BJ (cell line): ENCODE measurements around the gene C4orf54. TPM values are rescaled to one million over a fixed set of nuclear protein-coding genes. Genes with fewer than 3 reads are reported as not detected.

Experiments
- CTCF ChIA-PET: fragments of 350-600 bp; formaldehyde crosslinking; extraction: SDS; loops from one replicate; lab custom pipeline; 2021; ENCODE audit warnings: antibody characterized with exemption, inconsistent platforms; lab: Yijun Ruan, JAX
- POLR2A ChIA-PET: fragments of 300-600 bp; sonication (Branson Sonifier 250); formaldehyde crosslinking; extraction: SDS; loops from one replicate; lab custom pipeline; 2021; ENCODE audit warnings: antibody characterized with exemption; lab: Charles Lee
- DNase-seq: peaks from one replicate; pipeline ENCODE4 v3.0.0-alpha.2; 2011; ENCODE audit warnings: low read depth
- H3K27me3 ChIP-seq: 2 replicates; pipeline ENCODE4 v1.6.0; 2011; ENCODE audit warnings: low read length; ENCODE audit not compliant: control insufficient read depth, insufficient read depth
- H3K36me3 ChIP-seq: 2 replicates; pipeline ENCODE4 v1.5.1; 2011; ENCODE audit warnings: low read length; ENCODE audit not compliant: control insufficient read depth, insufficient read depth
- H3K4me3 ChIP-seq: 2 replicates; pipeline ENCODE4 v1.5.1; 2011; ENCODE audit warnings: low read depth, mild to moderate bottlenecking, control low read depth, low read length
- polyA plus RNA-seq: library from polyadenylated mRNA; depleted of rRNA; stranded (reverse); fragments of >200 nt; gene quantifications from 2 replicates; pipeline ENCODE4 v1.2.3, GENCODE V29; 2011
- TF ChIP-seq, protein P1 (sequence below): IDR thresholded peaks from 2 replicates; pipeline ENCODE4 v1.5.1; 2011; ENCODE audit warnings: low read depth, mild to moderate bottlenecking, control low read depth, inconsistent platforms, low read length, moderate library complexity; ENCODE audit not compliant: insufficient read depth

Gene C4orf54
- polyA plus RNA-seq, 1 experiment, result not detected

DNA sequence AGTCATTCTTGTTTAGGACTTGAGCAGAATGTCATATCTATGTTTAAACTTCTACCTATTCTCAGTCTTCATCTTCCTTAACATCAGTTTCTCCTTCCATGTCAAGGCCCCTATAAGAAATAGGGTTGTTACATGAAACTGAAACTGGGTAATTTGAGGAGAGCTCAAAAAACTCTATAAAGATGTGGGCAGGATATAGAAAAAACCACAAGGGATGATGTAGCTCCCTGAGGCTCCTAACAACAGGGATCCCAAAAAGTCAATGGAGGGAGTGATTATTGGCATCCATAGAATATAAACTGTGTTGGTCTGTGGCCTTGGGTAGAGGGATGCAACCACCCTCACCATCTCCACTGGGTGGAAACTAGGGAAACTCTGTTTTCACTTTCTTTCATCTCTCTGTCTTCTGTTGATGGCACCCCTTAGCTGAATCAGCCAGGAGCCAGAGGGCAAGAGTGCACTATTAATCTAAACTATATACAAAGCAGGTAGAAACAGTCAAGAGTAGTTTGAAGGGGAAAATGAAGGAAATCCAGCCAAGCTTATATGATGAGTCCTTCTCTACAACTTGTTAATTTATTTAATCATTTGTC is 27.6 kb downstream of the C4orf54 start:
- Histone ChIP-seq H3K36me3 (no peaks in the 10 kb centered on the region), H3K4me3 (no peak overlapping the region), H3K27me3 (no peaks in the 10 kb centered on the region; the same call in 1 of the 2 replicates)
- TF ChIP-seq, protein P1, sequence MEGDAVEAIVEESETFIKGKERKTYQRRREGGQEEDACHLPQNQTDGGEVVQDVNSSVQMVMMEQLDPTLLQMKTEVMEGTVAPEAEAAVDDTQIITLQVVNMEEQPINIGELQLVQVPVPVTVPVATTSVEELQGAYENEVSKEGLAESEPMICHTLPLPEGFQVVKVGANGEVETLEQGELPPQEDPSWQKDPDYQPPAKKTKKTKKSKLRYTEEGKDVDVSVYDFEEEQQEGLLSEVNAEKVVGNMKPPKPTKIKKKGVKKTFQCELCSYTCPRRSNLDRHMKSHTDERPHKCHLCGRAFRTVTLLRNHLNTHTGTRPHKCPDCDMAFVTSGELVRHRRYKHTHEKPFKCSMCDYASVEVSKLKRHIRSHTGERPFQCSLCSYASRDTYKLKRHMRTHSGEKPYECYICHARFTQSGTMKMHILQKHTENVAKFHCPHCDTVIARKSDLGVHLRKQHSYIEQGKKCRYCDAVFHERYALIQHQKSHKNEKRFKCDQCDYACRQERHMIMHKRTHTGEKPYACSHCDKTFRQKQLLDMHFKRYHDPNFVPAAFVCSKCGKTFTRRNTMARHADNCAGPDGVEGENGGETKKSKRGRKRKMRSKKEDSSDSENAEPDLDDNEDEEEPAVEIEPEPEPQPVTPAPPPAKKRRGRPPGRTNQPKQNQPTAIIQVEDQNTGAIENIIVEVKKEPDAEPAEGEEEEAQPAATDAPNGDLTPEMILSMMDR, result no peak
- DNase-seq, result no peak
- ChIA-PET CTCF (no interaction called here), POLR2A (no interaction called here)

- ChIA-PET CTCF (no interaction called here), POLR2A (no interaction called here)
- no peak overlapping the region for H3K4me3 ChIP-seq
- TF ChIP-seq, protein P1, result no peak
- DNase-seq, result no peak
- no peaks in the 10 kb centered on the region; the same call in 1 of the 2 replicates for H3K27me3 ChIP-seq
- no peaks in the 10 kb centered on the region for H3K36me3 ChIP-seq
These were observed 29.6 kb downstream of the C4orf54 start for GRCh38 chr4:99628040-99628439.

DNA sequence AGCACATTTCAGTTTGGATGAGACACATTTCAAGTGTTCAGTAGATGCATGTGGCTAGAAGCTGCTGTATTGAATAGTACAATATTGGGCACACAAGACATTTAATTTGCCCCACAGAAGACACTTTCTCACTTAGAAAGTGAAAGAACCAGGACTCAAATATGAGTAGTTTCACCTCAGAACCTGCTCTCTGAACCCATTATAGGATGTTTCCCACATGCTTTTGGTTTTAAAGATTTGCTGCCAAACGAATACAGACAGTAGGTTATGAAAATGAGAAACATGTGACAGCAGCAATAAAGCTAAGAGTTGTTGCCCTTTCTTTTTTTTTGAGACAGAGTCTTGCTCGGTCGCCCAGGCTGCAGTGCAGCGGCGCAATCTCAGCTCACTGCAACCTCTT is 32.3 kb downstream of the C4orf54 start:
- Histone ChIP-seq H3K4me3 (no peak overlapping the region), H3K36me3 (no peaks in the 10 kb centered on the region), H3K27me3 (no peaks in the 10 kb centered on the region)
- TF ChIP-seq, protein P1, result no peak
- POLR2A ChIA-PET, result no interaction called here
- CTCF ChIA-PET, result no interaction called here
- DNase-seq, result no peak

DNA sequence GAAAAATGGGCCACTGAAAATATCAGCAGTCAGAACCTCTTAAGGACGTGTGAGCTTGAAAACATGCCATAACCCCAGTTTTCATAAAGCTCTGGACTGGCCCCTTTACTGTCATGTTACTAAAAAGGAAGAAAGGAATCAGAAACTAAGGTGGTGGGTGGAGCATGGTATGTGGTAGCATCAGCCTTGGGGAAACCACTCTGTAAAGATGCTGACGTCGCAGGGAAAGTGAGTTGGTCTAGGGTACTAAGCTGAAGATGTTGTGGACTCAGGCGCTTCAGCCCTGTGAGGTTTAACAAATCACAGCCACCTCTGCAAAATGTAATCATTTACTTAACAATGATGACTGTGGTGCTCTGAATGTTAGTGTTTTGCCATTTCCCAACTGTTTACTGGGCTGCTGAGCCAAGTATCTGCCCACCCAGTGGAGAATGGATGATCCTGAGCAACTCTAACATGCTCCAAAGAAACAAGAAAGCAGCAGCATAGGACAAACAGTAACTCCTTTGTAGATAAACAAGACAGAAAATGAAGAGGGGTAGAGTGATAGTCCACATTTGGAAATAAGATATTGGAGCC is 33.4 kb downstream of the C4orf54 start:
- CTCF ChIA-PET, result no interaction called here
- TF ChIP-seq, protein P1, result no peak
- POLR2A ChIA-PET, result no interaction called here
- no peaks in the 10 kb centered on the region for H3K36me3 ChIP-seq
- H3K4me3 ChIP-seq, result no peak overlapping the region
- no peaks in the 10 kb centered on the region for H3K27me3 ChIP-seq
- no peak for DNase-seq

DNA sequence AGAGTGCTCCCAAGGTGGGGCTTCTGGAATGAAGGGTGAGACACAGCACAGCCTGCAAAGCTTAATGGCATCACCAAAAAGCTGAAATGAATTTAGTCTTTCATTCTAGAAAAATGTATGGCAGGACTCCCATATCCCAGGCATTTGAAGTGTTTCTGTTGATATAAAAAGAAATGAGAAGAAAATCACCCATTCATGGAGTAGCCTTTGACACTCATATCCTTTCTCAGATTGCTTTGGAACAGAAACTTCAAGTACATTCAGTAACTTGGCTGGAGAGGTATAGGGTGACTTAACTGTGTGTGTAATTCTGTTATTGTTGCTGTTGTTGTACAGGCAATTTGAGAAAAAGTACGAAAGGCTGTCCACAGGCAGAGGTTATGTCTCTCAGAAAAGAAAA is 35.3 kb downstream of the C4orf54 start:
- DNase-seq, result no peak
- TF ChIP-seq, protein P1, result no peak
- CTCF ChIA-PET, result interaction anchor here (0.6 kb wide), 1 partner anchor 102 kb away, joined by 3 read pairs; no protein-coding TSS in a partner anchor
- Histone ChIP-seq H3K27me3 (no peaks in the 10 kb centered on the region), H3K4me3 (no peak overlapping the region), H3K36me3 (no peaks in the 10 kb centered on the region)
- POLR2A ChIA-PET, result no interaction called here
